ENCODE measurements around the gene LILRB1. TPM values are rescaled to one million over a fixed set of nuclear protein-coding genes. Genes with fewer than 3 reads are reported as not detected.
"Not testable (repeated sequence)": the region's sequence is repeated elsewhere in the genome, so short reads cannot be mapped to it uniquely, and the experiment has no call there.

The LILRB1 gene
- 1 to 10 TPM in 2 of 4 donors, not detected in 2; 1.2 to 3.9 TPM for total RNA-seq

DNA sequence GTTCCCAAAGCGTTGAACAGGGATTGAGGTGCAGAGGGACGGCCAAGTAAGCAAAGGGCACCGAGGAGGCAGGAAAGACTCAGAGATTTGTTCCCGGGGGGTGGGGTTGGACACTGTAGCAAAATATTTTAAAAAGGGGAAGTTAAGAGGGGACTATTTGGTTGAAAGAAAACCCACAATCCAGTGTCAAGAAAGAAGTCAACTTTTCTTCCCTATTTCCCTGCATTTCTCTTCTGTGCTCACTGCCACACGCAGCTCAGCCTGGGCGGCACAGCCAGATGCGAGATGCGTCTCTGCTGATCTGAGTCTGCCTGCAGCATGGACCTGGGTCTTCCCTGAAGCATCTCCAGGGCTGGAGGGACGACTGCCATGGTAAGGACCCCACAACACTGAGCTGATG lies at the start of gene LILRB1:
TSS of gene LILRB1 (plus strand) at position 223 of the 400 bp plus-strand sequence. CDS start 590 bp downstream, outside the sequence.
- H3K4me3 ChIP-seq; H3K27me3 ChIP-seq; DNase-seq; H3K36me3 ChIP-seq; H3K9me3 ChIP-seq; intact Hi-C loops (cut with DNase I; ENCODE audit: low total_unique reads); H3K4me1 ChIP-seq; H3K27ac ChIP-seq: not testable (repeated sequence)

- H3K4me3 ChIP-seq: no peak overlapping the region
- no peaks in the 10 kb centered on the region for H3K4me1 ChIP-seq
- TF ChIP-seq POLR2A (IDR thresholded peaks at IDR 0.05) (no peak), CTCF (IDR thresholded peaks at IDR 0.05) (no peak)
- H3K36me3 ChIP-seq: no peaks in the 10 kb centered on the region
- intact Hi-C loops (cut with DNase I; ENCODE audit: low total_unique reads): loop anchor here (2.0 kb wide), 1 partner anchor 306 kb away; the partner anchor contains the start of gene LILRB2
- no peaks in the 10 kb centered on the region for H3K9me3 ChIP-seq
- H3K27me3 ChIP-seq: no peaks in the 10 kb centered on the region
- no peak for DNase-seq
- H3K27ac ChIP-seq: no peak overlapping the region
These were observed 43.9 kb upstream of the LILRB1 start for GRCh38 chr19:54586397-54586796.

DNA sequence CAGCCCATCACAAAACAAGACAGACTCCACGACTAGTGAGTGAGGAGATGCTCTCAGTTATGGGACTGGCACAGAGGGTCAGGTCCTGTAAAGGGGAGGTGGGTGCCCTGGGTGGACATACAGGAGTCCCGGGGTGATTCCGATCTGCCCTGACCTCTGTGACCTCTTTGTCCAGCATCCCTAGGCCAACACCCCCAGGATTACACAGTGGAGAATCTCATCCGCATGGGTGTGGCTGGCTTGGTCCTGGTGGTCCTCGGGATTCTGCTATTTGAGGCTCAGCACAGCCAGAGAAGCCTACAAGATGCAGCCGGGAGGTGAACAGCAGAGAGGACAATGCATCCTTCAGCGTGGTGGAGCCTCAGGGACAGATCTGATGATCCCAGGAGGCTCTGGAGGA lies 43.3 kb upstream of the LILRB1 start:
- intact Hi-C loops (cut with DNase I; ENCODE audit: low total_unique reads): loop anchor here (2.0 kb wide), 1 partner anchor 306 kb away; the partner anchor contains the start of gene LILRB2
- DNase-seq: no peak
- no peaks in the 10 kb centered on the region for H3K27me3 ChIP-seq
- no peaks in the 10 kb centered on the region for H3K9me3 ChIP-seq
- no peaks in the 10 kb centered on the region for H3K36me3 ChIP-seq
- no peak for TF ChIP-seq CTCF (IDR thresholded peaks at IDR 0.05)
- TF ChIP-seq POLR2A (IDR thresholded peaks at IDR 0.05): no peak
- H3K27ac ChIP-seq: no peak overlapping the region
- no peaks in the 10 kb centered on the region for H3K4me1 ChIP-seq
- H3K4me3 ChIP-seq: no peak overlapping the region

- H3K27ac ChIP-seq; H3K27me3 ChIP-seq; DNase-seq; H3K9me3 ChIP-seq; H3K4me1 ChIP-seq; intact Hi-C loops (cut with DNase I; ENCODE audit: low total_unique reads); H3K4me3 ChIP-seq; H3K36me3 ChIP-seq: not testable (repeated sequence)
These were observed 36.8 kb upstream of the LILRB1 start, which contains the start of gene LILRA1 for GRCh38 chr19:54593445-54593844. TSS of gene LILRA1 (plus strand) at chr19:54593632. CDS start at chr19:54594245, 613 bp downstream.

- H3K9me3 ChIP-seq; H3K36me3 ChIP-seq; H3K27ac ChIP-seq; H3K4me3 ChIP-seq; intact Hi-C loops (cut with DNase I; ENCODE audit: low total_unique reads); DNase-seq; H3K27me3 ChIP-seq; H3K4me1 ChIP-seq: not testable (repeated sequence)
These were observed 36.2 kb upstream of the LILRB1 start for GRCh38 chr19:54593931-54594626.

- TF ChIP-seq POLR2A (IDR thresholded peaks at IDR 0.05): no peak
- TF ChIP-seq CTCF (IDR thresholded peaks at IDR 0.05): no peak
- H3K27ac ChIP-seq: no peak overlapping the region
- no peaks in the 10 kb centered on the region for H3K4me1 ChIP-seq
- no peak for DNase-seq
- no peak overlapping the region for H3K4me3 ChIP-seq
- no peaks in the 10 kb centered on the region for H3K9me3 ChIP-seq
- no peaks in the 10 kb centered on the region for H3K36me3 ChIP-seq
- intact Hi-C loops (cut with DNase I; ENCODE audit: low total_unique reads): no loop called here
- H3K27me3 ChIP-seq: no peaks in the 10 kb centered on the region
These were observed 35.5 kb upstream of the LILRB1 start for GRCh38 chr19:54594737-54595136.

GRCh38 chr19:54595680-54596436 lies 34.4 kb upstream of the LILRB1 start:
- DNase-seq; H3K4me1 ChIP-seq; H3K27me3 ChIP-seq; H3K36me3 ChIP-seq; H3K27ac ChIP-seq; H3K4me3 ChIP-seq; intact Hi-C loops (cut with DNase I; ENCODE audit: low total_unique reads); H3K9me3 ChIP-seq: not testable (repeated sequence)

Data from uterus (tissue), 4 donors.